GM06990 (cell line): Measurements from ENCODE around the gene TNIP2.
A peak's percentile ranks its signal among the peaks of the same experiment; 100 is the strongest.

Experiments used
- DNase-seq: peaks from one replicate; pipeline ENCODE4 v3.0.0-alpha.2; 2011; ENCODE audit not compliant: insufficient read length; ENCODE audit errors: extremely low read depth
- H3K27me3 ChIP-seq: replicated peaks from 2 replicates; pipeline ENCODE4 v1.6.0; 2011; ENCODE audit warnings: low read length; ENCODE audit not compliant: control insufficient read depth, insufficient read depth
- H3K36me3 ChIP-seq: 2 replicates; pipeline ENCODE4 v1.5.1; 2011; ENCODE audit warnings: low read length; ENCODE audit not compliant: control insufficient read depth, insufficient read depth
- H3K4me3 ChIP-seq: replicated peaks from 2 replicates; pipeline ENCODE4 v1.5.1; 2011; ENCODE audit warnings: low read depth, mild to moderate bottlenecking, control low read depth, low read length
- TF ChIP-seq, protein P1 (sequence below): IDR thresholded peaks from 2 replicates; pipeline ENCODE4 v1.5.1; 2011; ENCODE audit warnings: low read length, control low read depth, mild to moderate bottlenecking, inconsistent platforms; ENCODE audit not compliant: insufficient read depth, poor library complexity, severe bottlenecking

Gene TNIP2

GRCh38 chr4:2750719-2751605, 5.2 kb downstream of the TNIP2 start:
- Histone ChIP-seq H3K36me3 (peaks cover 11% of the 10 kb centered on the region), H3K27me3 (no peaks in the 10 kb centered on the region), H3K4me3 (no peak overlapping the region)
- no peak for DNase-seq
- TF ChIP-seq, protein P1, sequence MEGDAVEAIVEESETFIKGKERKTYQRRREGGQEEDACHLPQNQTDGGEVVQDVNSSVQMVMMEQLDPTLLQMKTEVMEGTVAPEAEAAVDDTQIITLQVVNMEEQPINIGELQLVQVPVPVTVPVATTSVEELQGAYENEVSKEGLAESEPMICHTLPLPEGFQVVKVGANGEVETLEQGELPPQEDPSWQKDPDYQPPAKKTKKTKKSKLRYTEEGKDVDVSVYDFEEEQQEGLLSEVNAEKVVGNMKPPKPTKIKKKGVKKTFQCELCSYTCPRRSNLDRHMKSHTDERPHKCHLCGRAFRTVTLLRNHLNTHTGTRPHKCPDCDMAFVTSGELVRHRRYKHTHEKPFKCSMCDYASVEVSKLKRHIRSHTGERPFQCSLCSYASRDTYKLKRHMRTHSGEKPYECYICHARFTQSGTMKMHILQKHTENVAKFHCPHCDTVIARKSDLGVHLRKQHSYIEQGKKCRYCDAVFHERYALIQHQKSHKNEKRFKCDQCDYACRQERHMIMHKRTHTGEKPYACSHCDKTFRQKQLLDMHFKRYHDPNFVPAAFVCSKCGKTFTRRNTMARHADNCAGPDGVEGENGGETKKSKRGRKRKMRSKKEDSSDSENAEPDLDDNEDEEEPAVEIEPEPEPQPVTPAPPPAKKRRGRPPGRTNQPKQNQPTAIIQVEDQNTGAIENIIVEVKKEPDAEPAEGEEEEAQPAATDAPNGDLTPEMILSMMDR, result no peak

DNA sequence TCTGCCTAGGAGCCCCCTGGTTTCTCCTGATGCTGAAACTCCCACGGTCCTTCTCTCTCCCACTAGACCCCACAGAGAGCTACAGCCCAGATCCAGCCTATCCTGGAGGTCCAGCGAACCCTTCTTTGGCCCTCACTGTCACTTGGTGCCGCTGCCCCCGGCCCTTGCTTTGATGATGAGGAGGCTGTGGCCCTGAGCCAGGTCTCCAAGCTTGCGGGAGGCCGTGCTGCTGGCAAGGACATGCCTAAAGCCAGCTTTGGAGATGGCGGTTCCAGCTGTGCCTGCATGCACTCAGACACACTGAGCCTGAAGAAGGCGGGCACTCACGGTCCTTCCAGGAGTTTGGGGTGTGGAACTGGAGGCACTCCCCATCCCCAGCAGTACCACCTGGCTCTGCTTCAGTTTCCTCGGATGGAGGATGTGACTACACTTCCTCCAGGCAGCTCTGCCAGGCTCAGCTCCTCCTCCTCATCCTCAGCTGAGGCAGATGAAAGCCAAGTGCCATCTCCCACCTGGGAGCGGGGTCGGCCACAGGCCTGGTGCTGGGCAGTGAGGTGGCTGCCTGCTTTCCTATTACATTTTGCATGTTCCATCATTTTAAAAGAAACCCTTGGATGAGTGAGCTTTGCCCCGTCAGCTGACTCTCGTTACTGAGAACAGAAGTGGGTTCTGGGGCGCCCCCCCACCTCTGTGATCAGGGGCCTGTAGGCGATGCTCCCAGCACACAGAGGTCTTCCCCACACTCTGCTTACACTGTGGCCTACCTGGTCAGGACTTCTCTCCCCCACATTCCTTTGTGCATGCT, 9.0 kb downstream of the TNIP2 start:
- DNase-seq, result no peak
- TF ChIP-seq, protein P1, result no peak
- Histone ChIP-seq H3K27me3 (no peaks in the 10 kb centered on the region), H3K4me3 (peak overlapping the region; percentile 45), H3K36me3 (peaks cover 41% of the 10 kb centered on the region)

DNA sequence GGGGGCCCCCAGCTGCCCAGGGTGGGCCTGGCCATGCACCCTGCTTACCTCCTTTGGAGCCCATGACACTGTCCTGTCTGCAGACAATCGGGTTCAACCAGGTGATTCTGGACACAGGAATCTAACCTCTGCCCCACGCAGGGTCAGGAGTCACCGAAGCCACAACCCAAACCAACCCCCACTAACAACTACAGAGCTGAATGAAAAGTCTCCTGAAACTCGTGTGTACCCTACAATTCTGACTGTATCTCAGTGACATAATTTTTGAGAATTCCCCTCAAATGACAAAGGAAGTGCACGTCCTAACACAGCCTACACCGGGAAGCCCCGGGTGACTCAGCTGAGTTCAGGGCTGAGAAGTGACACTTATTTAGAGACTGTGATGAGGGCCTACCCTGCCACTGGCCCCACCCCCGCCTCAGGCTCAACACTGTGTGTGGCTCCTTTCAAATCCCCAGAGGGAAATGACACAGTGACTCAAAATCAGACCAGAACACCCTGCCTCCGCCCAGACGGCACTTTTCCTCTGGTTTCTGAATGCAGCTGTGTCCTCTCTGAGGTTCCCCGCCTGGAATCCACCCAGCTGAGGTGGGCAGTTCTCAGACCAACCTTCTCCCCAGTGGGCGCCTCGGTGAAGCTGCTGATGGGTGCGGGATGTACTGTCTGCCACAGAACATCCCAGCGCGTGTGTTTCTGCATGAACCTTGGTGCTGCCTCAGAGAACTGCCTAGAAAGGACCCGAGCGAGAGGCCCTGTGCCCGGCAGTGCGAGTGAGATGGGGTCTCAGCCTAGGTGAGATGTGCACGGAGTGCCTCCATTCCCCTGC, 9.9 kb downstream of the TNIP2 start:
- Histone ChIP-seq H3K27me3 (no peaks in the 10 kb centered on the region), H3K36me3 (peaks cover 46% of the 10 kb centered on the region), H3K4me3 (peak overlapping the region; percentile 45)
- DNase-seq, result peak; percentile 90
- TF ChIP-seq, protein P1, result no peak

- DNase-seq, result no peak
- Histone ChIP-seq H3K4me3 (peak overlapping the region; percentile 29), H3K36me3 (peaks cover 46% of the 10 kb centered on the region), H3K27me3 (no peaks in the 10 kb centered on the region)
- TF ChIP-seq, protein P1, result no peak
These were observed 10.6 kb downstream of the TNIP2 start for GRCh38 chr4:2745516-2745915.

DNA sequence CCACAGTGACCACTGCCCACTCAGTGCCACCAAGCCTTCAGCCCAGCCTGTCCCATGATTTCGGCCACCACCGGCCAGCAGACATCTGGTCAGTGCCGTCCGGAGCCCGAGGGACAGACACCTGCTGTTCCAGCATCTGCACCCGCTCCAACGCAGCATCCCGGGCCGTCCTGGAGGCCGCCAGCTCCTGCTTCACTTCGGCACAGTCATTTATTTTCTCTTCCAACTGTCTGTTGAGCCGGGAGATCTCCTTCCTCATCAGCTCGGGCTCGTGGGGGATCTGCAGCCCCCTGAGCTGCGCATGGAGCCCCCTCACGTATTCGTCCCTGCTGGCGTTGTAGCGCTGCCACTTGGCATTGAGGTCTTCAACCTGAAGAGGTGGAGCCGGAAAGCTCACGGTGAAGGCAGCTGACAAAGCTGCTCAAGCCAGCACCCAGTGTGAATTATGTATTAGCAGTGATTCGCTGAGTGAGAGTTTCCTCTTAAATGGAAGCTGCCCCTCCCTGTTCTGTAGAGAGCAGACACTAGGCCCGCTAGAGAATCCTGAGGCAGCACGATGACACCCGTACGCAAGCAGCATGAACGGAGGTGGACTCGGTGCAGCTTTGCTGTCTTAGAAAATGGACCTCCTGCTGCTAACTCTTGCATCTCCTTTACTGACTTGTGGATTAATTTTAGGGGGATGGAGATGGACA, 11.4 kb downstream of the TNIP2 start:
- TF ChIP-seq, protein P1, result no peak
- H3K4me3 ChIP-seq, result no peak overlapping the region
- H3K36me3 ChIP-seq, result peaks cover 46% of the 10 kb centered on the region

More for the DNA sequence above, 11.4 kb downstream of the TNIP2 start:
- no peaks in the 10 kb centered on the region for H3K27me3 ChIP-seq
- DNase-seq, result no peak
